SJCRH30 (cell line): ENCODE data around the gene MREG. TPM values are rescaled to one million over a fixed set of nuclear protein-coding genes. Genes with fewer than 3 reads are reported as not detected.

ENCODE experiments used
- DNase-seq, 2 experiments: peaks; one replicate each; pipeline ENCODE4 v3.0.0-alpha.2; 2015 to 2020
- H3K27ac ChIP-seq: fragments of 250-450 bp; sonication (Bioruptor Pico); 2 replicates; pipeline ENCODE4 v1.5.1; 2020; ENCODE audit warnings: mild to moderate bottlenecking, moderate library complexity
- H3K27me3 ChIP-seq: fragments of 250-450 bp; sonication (Bioruptor Pico); 2 replicates; pipeline ENCODE4 v1.5.1; 2020; ENCODE audit warnings: mild to moderate bottlenecking, moderate library complexity
- H3K36me3 ChIP-seq: fragments of 250-450 bp; sonication (Bioruptor Pico); 2 replicates; pipeline ENCODE4 v1.5.1; 2020; ENCODE audit warnings: mild to moderate bottlenecking, moderate library complexity
- H3K4me1 ChIP-seq: fragments of 250-450 bp; sonication (Bioruptor Pico); 2 replicates; pipeline ENCODE4 v1.5.1; 2020; ENCODE audit warnings: mild to moderate bottlenecking, moderate library complexity
- H3K4me3 ChIP-seq: fragments of 250-450 bp; sonication (Bioruptor Pico); 2 replicates; pipeline ENCODE4 v1.5.1; 2020; ENCODE audit warnings: mild to moderate bottlenecking, moderate library complexity
- H3K9me3 ChIP-seq: fragments of 250-450 bp; sonication (Bioruptor Pico); replicated peaks from 2 replicates; pipeline ENCODE4 v1.5.1; 2020; ENCODE audit warnings: mild to moderate bottlenecking, moderate library complexity
- total RNA-seq: library from RNA; depleted of rRNA; stranded (reverse); fragments of >200 nt; shearing (Covaris generic); gene quantifications from 2 replicates; pipeline ENCODE4 v1.2.3, GENCODE V29; 2014

The MREG gene
- total RNA-seq, 1 experiment from 2014 or later = 11.1 TPM

DNA sequence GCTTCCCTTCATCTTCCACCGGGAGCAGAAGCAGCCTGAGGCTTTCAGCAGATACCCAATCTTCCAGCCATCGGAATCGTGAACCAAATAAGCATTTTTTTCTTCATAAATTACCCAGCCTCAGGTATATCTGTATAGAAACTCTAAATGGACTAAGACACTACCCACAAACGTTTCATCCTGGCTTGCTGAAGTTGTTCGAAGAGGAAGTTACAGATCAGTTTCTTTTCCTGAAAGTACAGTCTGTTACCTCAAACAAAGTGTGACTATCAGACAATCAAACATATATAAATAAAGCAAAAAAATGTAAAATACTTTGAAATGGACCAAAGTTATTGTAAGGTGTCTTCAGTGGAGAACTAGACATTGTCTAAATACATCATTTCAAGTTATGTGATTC, 97.9 kb downstream of the MREG start:
- no peak for DNase-seq
- H3K4me3 ChIP-seq = no peak overlapping the region
- H3K27ac ChIP-seq = no peak overlapping the region
- H3K36me3 ChIP-seq = no peaks in the 10 kb centered on the region
- no peaks in the 10 kb centered on the region for H3K27me3 ChIP-seq
- H3K9me3 ChIP-seq = no peaks in the 10 kb centered on the region
- H3K4me1 ChIP-seq = peaks cover 5% of the 10 kb centered on the region; the same call in 1 of the 2 replicates

DNA sequence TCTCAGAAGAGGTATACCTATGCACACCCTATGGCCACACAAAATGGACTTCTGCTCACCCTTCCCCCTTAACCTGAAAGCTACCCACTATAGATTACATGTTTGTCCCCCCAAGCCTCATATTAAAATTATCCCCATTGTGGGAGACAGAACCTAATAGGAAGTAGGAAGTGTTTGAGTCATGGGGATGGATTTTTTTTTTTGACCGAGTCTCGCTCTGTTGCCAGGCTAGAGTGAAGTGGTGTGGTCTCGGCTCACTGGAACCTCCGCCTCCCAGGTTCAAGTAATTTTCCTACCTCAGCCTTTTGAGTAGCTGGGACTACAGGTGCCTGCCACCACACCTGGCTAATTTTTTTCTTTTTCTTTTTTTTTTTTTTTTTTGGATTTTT, 98.6 kb downstream of the MREG start:
- H3K27me3 ChIP-seq = no peaks in the 10 kb centered on the region
- no peaks in the 10 kb centered on the region for H3K9me3 ChIP-seq
- peaks cover 5% of the 10 kb centered on the region; the same call in 1 of the 2 replicates for H3K4me1 ChIP-seq
- no peak for DNase-seq
- no peaks in the 10 kb centered on the region for H3K36me3 ChIP-seq
- no peak overlapping the region for H3K4me3 ChIP-seq
- H3K27ac ChIP-seq = no peak overlapping the region

DNA sequence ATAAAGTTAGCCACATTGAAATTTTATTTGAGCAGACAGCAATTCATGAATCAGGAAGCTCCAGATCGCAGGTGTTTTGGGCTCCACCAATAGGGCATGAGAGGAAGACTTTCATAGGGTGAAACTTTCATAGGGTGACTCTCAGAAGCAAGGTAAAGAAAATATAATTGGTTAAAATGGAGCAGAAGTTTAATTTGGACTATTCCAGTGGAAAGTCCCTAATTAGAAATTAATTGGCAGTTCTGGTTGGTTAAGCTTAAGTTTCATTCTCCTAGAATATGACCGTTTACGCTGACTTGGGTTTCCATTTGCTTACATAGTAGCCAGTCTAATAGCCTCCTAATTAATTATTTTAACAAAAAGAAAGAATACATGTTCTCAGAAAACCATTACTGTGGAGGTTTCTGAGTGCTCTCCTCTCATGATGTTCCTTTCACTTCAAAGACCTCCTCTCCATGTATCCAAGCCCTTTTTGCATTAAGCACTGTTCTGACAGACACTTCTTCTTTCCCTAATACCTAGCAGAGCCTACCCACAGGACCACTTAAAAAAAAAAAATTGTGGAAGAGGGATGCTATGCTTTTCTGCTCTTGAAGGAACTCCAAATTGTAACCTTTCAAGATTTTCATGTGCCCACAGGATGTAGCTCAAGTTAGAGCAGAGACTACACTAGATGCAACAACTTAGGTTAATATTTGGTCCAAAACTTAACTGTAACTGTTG, 99.1 kb downstream of the MREG start:
- no peak overlapping the region for H3K27ac ChIP-seq
- DNase-seq = no peak
- no peaks in the 10 kb centered on the region for H3K27me3 ChIP-seq
- H3K36me3 ChIP-seq = no peaks in the 10 kb centered on the region
- H3K4me3 ChIP-seq = no peak overlapping the region
- no peaks in the 10 kb centered on the region for H3K9me3 ChIP-seq
- H3K4me1 ChIP-seq = peaks cover 5% of the 10 kb centered on the region; the same call in 1 of the 2 replicates

DNA sequence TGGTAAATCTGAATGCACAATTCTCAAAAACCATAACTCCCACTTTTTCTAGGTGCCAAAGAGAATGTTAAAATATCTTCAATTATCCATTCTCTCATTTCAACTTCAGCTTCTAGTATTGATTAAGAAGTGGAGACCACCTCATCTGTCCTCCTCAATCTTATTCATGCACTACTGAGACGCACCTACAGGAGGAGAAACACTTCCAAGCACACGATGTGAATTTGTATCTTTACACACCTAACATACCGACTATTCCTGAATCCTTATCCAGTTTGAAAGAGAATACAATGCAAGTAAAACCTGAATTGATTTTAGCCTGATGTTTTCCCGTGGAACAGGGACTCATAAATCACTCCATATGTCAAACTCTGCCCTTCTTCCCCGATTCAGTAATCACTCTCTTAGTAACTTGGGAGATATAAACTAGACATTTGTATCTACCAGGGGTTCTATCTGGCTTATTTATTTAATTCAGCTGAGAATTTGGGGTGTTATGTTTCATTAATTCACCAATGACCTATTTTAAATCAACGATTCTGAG, 101.0 kb downstream of the MREG start:
- Histone ChIP-seq H3K27me3 (no peaks in the 10 kb centered on the region), H3K4me3 (no peak overlapping the region), H3K4me1 (no peaks in the 10 kb centered on the region), H3K27ac (no peak overlapping the region), H3K9me3 (no peaks in the 10 kb centered on the region), H3K36me3 (no peaks in the 10 kb centered on the region)
- DNase-seq = no peak

DNA sequence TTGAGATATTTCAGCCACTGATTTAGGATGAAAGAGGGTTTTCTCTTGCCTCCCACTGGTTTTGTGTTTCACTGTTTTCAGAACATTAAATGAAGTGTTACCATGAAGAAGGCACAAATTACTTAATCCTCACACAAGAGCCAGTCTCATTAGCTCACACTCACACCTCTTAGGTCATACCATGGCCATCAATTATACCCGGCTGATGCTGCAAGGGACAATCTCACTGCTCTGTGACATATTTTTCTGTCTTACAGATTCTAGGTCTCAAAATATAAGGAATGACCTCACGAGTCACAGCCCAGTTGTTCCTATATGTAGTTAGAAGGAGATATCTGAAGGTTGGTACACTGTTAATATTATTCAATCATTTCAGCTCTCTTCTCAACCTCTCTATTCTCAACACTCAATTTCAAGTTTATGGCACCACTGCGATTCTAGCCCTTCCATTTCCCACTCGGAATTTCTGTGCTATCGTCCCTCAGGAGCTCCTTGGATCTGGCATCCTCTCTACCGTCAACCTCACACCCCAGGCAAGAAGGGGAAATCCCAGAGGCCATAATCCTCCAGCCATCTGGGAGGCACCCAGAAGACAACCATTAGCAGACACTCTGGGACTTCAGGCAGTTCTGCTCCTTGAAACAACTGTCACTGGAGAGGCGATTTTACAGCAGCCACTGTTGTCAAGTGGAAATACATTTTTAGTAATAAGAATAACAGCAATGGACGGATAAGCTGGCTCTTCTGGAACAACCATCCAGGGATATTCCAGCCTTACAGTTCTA, 101.9 kb downstream of the MREG start:
- Histone ChIP-seq H3K4me1 (no peaks in the 10 kb centered on the region), H3K9me3 (no peaks in the 10 kb centered on the region), H3K27me3 (no peaks in the 10 kb centered on the region), H3K4me3 (no peak overlapping the region), H3K36me3 (no peaks in the 10 kb centered on the region), H3K27ac (no peak overlapping the region)
- no peak for DNase-seq

DNA sequence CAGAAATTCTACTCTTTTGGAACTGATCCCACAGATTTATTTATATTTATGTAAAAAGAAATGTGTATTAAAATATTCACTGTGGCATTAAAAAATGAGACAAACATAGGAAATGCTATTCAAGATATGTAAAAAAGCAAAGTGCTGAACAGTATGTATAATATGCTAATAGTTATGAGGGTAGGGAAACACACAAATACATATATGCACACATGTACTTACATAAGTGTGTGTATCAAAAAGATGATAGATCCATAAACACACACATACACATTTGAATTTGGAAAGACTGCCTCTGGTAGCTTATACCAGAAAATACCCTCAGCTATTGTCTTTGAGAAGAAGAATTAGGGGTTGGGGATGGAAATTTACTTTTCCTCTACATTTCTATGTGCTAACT, 103.2 kb downstream of the MREG start:
- Histone ChIP-seq H3K36me3 (no peaks in the 10 kb centered on the region), H3K27ac (no peak overlapping the region), H3K4me3 (no peak overlapping the region), H3K27me3 (no peaks in the 10 kb centered on the region), H3K9me3 (no peaks in the 10 kb centered on the region), H3K4me1 (no peaks in the 10 kb centered on the region)
- DNase-seq = no peak

DNA sequence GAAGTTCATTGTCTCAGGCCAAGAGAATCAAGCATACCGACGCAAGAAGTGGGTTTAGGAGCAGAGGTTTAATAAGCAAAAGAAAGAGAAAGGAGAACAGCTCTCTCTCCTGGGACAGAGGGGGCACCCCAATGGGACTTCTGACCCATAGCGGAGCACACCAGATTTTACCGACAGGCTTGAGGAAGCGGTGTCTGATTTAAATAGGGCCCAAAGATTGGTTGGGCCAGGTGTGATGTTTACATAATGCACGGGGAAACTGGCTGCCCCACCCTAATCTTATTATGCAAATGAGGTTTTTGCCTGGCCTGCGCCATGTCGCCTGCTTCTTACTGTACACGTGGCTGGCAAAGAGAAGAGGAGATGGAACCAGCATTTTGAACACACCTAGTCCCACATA, 106.2 kb downstream of the MREG start:
- no peak overlapping the region for H3K4me3 ChIP-seq
- H3K27me3 ChIP-seq = no peaks in the 10 kb centered on the region
- no peaks in the 10 kb centered on the region for H3K36me3 ChIP-seq
- no peaks in the 10 kb centered on the region for H3K4me1 ChIP-seq
- no peaks in the 10 kb centered on the region for H3K9me3 ChIP-seq
- no peak for DNase-seq
- no peak overlapping the region for H3K27ac ChIP-seq

DNA sequence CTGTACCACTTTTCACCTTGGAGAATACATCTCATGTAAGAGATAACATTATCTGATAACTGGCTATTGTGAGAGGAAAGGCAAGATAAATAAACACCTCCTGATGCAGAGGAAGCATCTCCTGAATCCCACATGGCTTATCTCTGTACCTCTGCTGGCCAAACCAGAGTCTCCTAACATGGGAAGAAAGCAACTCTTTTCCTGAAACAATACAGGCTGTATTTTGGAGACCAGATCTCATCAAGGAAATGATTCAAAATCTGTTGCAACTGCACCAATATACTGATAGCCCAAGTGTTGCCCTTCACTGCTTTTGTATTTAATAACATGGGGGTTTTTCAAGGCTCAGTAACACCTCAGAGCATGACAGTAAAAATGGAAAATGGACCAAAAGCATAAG, 106.9 kb downstream of the MREG start:
- H3K36me3 ChIP-seq = no peaks in the 10 kb centered on the region
- H3K4me3 ChIP-seq = no peak overlapping the region
- DNase-seq = no peak
- H3K9me3 ChIP-seq = no peaks in the 10 kb centered on the region
- H3K4me1 ChIP-seq = no peaks in the 10 kb centered on the region
- H3K27ac ChIP-seq = no peak overlapping the region
- H3K27me3 ChIP-seq = no peaks in the 10 kb centered on the region

DNA sequence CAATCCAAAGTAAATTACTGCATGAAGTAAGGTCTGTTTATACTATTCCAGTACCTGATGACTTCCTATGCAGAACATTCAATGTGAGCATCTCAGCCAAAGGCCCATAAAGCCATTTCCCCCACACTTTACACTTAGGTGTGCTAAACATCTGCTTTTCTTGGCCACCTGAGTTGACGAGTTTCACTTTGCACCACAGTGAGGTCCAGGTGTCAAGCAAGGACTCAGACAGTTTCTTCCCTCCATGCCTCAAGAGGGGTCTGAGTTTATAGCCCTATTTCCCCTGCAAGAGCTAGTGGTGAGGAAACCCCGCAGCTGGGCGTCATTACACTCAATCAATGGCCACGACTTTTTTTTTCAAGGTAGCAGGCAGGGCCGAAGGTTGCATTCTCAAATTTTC, 107.7 kb downstream of the MREG start:
- H3K9me3 ChIP-seq = no peaks in the 10 kb centered on the region
- no peaks in the 10 kb centered on the region for H3K36me3 ChIP-seq
- H3K4me3 ChIP-seq = no peak overlapping the region
- H3K27me3 ChIP-seq = no peaks in the 10 kb centered on the region
- H3K4me1 ChIP-seq = no peaks in the 10 kb centered on the region
- no peak for DNase-seq
- H3K27ac ChIP-seq = no peak overlapping the region

DNA sequence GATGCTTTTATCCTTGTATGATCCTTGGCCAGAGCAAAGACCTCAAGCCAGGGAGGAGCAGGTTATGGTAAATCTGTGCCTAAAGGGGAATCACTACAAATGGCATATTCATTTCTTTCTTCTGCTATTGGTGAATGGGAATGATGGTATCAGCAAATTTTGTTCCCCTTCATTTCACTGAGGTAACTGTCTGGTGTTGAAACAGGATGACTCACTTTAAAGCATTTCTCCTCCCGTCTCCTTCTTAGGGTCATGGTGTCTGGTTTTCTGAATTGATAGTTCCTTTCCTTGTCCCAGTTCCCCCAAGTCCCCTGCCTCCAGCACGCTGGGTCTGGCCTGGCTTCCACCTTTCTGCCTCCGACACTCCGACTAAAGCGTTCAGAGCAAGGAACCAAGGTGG, 109.2 kb downstream of the MREG start:
- no peak for DNase-seq
- H3K36me3 ChIP-seq = no peaks in the 10 kb centered on the region

DNA sequence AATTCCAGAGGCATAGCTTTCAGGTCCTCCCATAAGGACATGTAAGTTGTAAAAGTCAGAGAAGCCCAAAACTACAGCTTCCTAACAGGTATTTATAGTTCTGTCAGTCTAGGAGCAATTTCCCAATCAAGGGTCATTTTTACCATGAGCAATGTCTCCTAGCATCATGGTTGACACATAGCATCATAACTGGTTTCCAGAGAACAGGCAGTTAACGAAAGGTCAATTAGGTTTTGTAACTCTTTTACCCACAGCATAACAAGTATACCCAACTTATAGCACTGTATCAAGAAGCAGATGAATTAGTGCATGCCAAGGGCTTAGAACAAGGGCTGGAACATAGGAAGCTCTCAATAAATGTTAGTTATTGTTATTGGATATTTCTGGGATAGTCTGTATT, 110.1 kb downstream of the MREG start:
- H3K9me3 ChIP-seq = no peaks in the 10 kb centered on the region
- H3K36me3 ChIP-seq = no peaks in the 10 kb centered on the region
- no peak for DNase-seq
- H3K27me3 ChIP-seq = no peaks in the 10 kb centered on the region
- no peak overlapping the region for H3K4me3 ChIP-seq
- H3K27ac ChIP-seq = no peak overlapping the region
- no peaks in the 10 kb centered on the region for H3K4me1 ChIP-seq

More for the DNA sequence above, 109.2 kb downstream of the MREG start:
- no peak overlapping the region for H3K4me3 ChIP-seq
- H3K4me1 ChIP-seq = no peaks in the 10 kb centered on the region
- H3K27me3 ChIP-seq = no peaks in the 10 kb centered on the region
- H3K9me3 ChIP-seq = no peaks in the 10 kb centered on the region
- H3K27ac ChIP-seq = no peak overlapping the region

DNA sequence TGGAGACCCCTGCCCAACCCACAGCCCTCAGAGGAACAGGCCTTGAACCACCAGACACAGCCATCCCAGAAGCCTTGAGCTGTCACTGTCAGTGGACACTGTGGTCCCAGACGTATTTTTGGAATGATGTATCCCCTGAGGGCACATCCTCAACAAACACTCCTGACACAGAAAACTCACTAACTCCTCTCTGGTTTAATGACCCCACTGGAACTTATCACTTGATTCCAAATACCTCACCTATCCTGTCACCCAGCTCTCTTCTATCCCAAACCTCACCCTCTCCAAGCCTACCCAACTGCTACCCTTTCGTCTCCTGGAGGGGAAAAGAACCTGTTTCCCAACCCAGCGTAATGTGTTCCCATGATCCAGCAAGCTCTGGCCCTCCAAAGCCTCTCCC, 111.6 kb downstream of the MREG start:
- Histone ChIP-seq H3K27ac (no peak overlapping the region), H3K36me3 (no peaks in the 10 kb centered on the region), H3K4me1 (no peaks in the 10 kb centered on the region), H3K27me3 (no peaks in the 10 kb centered on the region), H3K9me3 (no peaks in the 10 kb centered on the region), H3K4me3 (no peak overlapping the region)
- DNase-seq = no peak

DNA sequence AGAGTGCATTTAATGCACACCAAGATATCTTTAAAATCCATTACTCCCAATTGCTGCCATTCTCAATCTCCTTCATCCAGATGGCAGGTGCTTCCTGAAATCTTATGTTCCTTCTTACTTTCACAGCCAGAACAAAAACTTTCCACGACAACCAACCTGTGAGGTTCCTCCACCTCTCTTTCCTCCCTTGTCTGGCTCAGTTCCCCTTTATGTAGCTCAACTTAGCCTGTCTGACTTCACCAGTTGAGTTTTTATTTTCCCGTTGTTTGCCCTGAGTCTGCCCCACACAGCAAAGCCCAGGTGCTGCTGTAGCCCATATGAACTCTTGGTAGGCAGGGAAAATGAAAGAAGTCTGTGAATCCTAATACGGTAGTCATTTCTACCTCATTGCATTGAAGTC, 112.5 kb downstream of the MREG start:
- Histone ChIP-seq H3K9me3 (no peaks in the 10 kb centered on the region), H3K4me1 (no peaks in the 10 kb centered on the region), H3K4me3 (no peak overlapping the region), H3K27me3 (no peaks in the 10 kb centered on the region), H3K36me3 (no peaks in the 10 kb centered on the region), H3K27ac (no peak overlapping the region)
- DNase-seq = no peak

DNA sequence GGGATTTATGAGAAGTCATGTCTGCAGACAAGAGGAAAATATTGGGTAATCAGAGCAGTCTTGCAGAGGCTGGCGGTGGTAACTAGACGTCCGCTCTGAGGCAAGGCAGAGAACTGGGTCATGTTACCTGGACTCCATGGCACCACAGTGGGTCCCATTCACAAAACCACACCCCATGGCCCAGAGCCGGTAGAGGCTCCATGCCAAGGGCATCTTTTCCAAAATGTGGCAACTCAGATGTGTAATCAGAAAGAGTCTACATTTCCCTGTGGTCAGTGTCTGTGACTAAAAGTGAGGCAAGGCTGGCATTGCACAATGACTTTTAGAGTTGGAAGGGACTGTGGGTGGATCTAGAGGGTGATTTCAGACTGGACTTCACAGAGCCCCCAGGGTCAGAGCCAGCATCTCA, 113.1 kb downstream of the MREG start:
- Histone ChIP-seq H3K9me3 (no peaks in the 10 kb centered on the region), H3K27me3 (no peaks in the 10 kb centered on the region), H3K4me3 (no peak overlapping the region), H3K4me1 (no peaks in the 10 kb centered on the region), H3K27ac (no peak overlapping the region), H3K36me3 (no peaks in the 10 kb centered on the region)
- DNase-seq = no peak
